HepG2 (cell line): ENCODE results near the gene AGBL1. TPM values are rescaled to one million over a fixed set of nuclear protein-coding genes. Genes with fewer than 3 reads are reported as not detected.

ENCODE experiments used
- ATAC-seq: fragments of 200-7000 bp; cut with Tn5 transposase; 3 replicates; pipeline ENCODE4 v1.9.1; 2020; ENCODE audit warnings: mild to moderate bottlenecking, moderate library complexity
- BruUV-seq: library from RNA; stranded (reverse); fragments of 400-500 nt; replicated peaks from 2 replicates; lab custom pipeline; 2021; lab: Mats Ljungman, UMichigan
- CTCF ChIA-PET: fragments of 300-600 bp; formaldehyde crosslinking; extraction: SDS; loops from one replicate; lab custom pipeline; 2021; ENCODE audit warnings: low total read pairs, inconsistent platforms, low intra/inter-chr PET ratio; lab: Yijun Ruan, JAX
- POLR2A ChIA-PET: fragments of 350-600 bp; sonication (Branson Sonifier 250); formaldehyde crosslinking; loops from one replicate; lab custom pipeline; 2020; ENCODE audit warnings: antibody characterized with exemption, inconsistent platforms; lab: Yijun Ruan, JAX
- DNase-seq: peaks from one replicate; pipeline ENCODE4 v3.0.0-alpha.2; 2015; ENCODE audit warnings: low spot score
- FAIRE-seq: peaks from 3 replicates; lab custom pipeline; 2011; peaks lifted over from hg19 to GRCh38; lab: Jason Lieb, UNC
- H2AFZ ChIP-seq: one replicate; pipeline ENCODE4 v1.6.1; 2011; ENCODE audit warnings: low read length, inconsistent platforms
- H3K27ac ChIP-seq: fragments of 300-600 bp; 3 replicates; pipeline ENCODE4 v1.8.0; 2011; ENCODE audit warnings: mixed run types, mild to moderate bottlenecking, mixed read lengths, low read length, inconsistent platforms; ENCODE audit not compliant: insufficient read depth; ENCODE audit errors: extremely low read length
- H3K27me3 ChIP-seq, 2 experiments: fragments of 200-600 bp in 1 of 2; 2 replicates in 1 of 2; 3 replicates in 1 of 2; pipeline versions ENCODE4 v1.6.0 to v1.8.0; 2011; ENCODE audit warnings: low read length in 2 of 2, mild to moderate bottlenecking in 2 of 2, moderate library complexity in 2 of 2, inconsistent platforms in 1 of 2; ENCODE audit not compliant: insufficient read depth in 2 of 2, control insufficient read depth in 1 of 2
- H3K36me3 ChIP-seq, 2 experiments: fragments of 200-600 bp in 1 of 2; replicated peaks in 1 of 2; 2 replicates in 1 of 2; 3 replicates in 1 of 2; pipeline versions ENCODE4 v1.5.1 to v1.8.0; 2011; ENCODE audit warnings: low read length in 2 of 2, inconsistent platforms in 1 of 2; ENCODE audit not compliant: insufficient read depth in 2 of 2, control insufficient read depth in 1 of 2
- H3K4me1 ChIP-seq: 2 replicates; pipeline ENCODE4 v1.5.1; 2012; ENCODE audit warnings: low read length, inconsistent platforms; ENCODE audit not compliant: insufficient read depth
- H3K4me2 ChIP-seq: 2 replicates; pipeline ENCODE4 v1.6.0; 2011; ENCODE audit warnings: low read depth, low read length, inconsistent platforms
- H3K4me3 ChIP-seq, 3 experiments: fragments of 200-600 bp in 1 of 3; sonication (generic), shearing (Covaris generic) in 1 of 3; replicated peaks in 1 of 3; 2 replicates each; pipeline ENCODE4 v1.5.1; 2011 to 2016; ENCODE audit warnings: low read length in 3 of 3, inconsistent platforms in 2 of 3, low read depth in 2 of 3, mild to moderate bottlenecking in 2 of 3, control low read depth in 1 of 3, mixed read lengths in 1 of 3; ENCODE audit not compliant: insufficient read depth in 1 of 3
- H3K79me2 ChIP-seq: one replicate; pipeline ENCODE4 v1.6.1; 2011; ENCODE audit warnings: low read length, inconsistent platforms; ENCODE audit not compliant: insufficient read depth
- H3K9ac ChIP-seq: 2 replicates; pipeline ENCODE4 v1.6.0; 2011; ENCODE audit warnings: mild to moderate bottlenecking, low read depth, low read length, inconsistent platforms; ENCODE audit not compliant: insufficient read depth
- H3K9me3 ChIP-seq: 2 replicates; pipeline ENCODE4 v1.5.1; 2012; ENCODE audit warnings: mild to moderate bottlenecking, low read length
- H4K20me1 ChIP-seq: 2 replicates; pipeline ENCODE4 v1.6.0; 2011; ENCODE audit warnings: inconsistent platforms, mild to moderate bottlenecking, low read length, moderate library complexity; ENCODE audit not compliant: insufficient read depth
- ATF7-NPFF ChIP-seq: sonication (generic); formaldehyde crosslinking; IDR thresholded peaks from 2 replicates; pipeline ENCODE4 v1.8.1; 2023; ENCODE audit warnings: mild to moderate bottlenecking, low read depth, missing genetic modification reagents, moderate library complexity
- HNRNPK ChIP-seq: fragments of 200-400 bp; formaldehyde crosslinking; IDR thresholded peaks from 2 replicates; pipeline ENCODE4 v1.6.1; 2018; ENCODE audit warnings: low read length, low read depth, moderate library complexity, mild to moderate bottlenecking; ENCODE audit not compliant: poor library complexity, severe bottlenecking
- LCORL ChIP-seq, 2 experiments: fragments of 450-650 bp in 1 of 2; sonication (generic) in 1 of 2; formaldehyde crosslinking in 1 of 2; IDR thresholded peaks; 2 replicates each; pipeline versions ENCODE4 v1.5.0 to v1.6.1; 2017 to 2020; ENCODE audit warnings: antibody characterized with exemption in 1 of 2, missing genetic modification reagents in 1 of 2
- MTA1 ChIP-seq: sonication (generic); formaldehyde crosslinking; IDR thresholded peaks from 2 replicates; pipeline ENCODE4 v1.4.0; 2020; ENCODE audit warnings: missing genetic modification reagents, mild to moderate bottlenecking, borderline replicate concordance
- MTF1 ChIP-seq: sonication (generic); formaldehyde crosslinking; IDR thresholded peaks from 2 replicates; pipeline ENCODE4 v1.5.0; 2020; ENCODE audit warnings: missing genetic modification reagents
- NR0B2 ChIP-seq: sonication (generic); formaldehyde crosslinking; IDR thresholded peaks from 2 replicates; pipeline ENCODE4 v1.4.0; 2020; ENCODE audit warnings: mild to moderate bottlenecking, missing genetic modification reagents
- SMARCE1 ChIP-seq: fragments of 450-650 bp; IDR thresholded peaks from 2 replicates; pipeline ENCODE4 v1.6.1; 2017; ENCODE audit warnings: borderline replicate concordance
- SNAI1 ChIP-seq: sonication (generic); formaldehyde crosslinking; IDR thresholded peaks from 2 replicates; pipeline ENCODE4 v1.5.0; 2020; ENCODE audit warnings: mild to moderate bottlenecking, missing genetic modification reagents, borderline replicate concordance
- YY1 ChIP-seq: IDR thresholded peaks from 2 replicates; pipeline ENCODE4 v1.6.1; 2011; ENCODE audit warnings: low read length, low read depth, moderate library complexity, mild to moderate bottlenecking; ENCODE audit not compliant: insufficient read depth, insufficient replicate concordance
- ZMAT3 ChIP-seq: sonication (generic); formaldehyde crosslinking; conservative IDR thresholded peaks from 2 replicates; pipeline ENCODE4 v1.7.0; 2021; ENCODE audit warnings: missing genetic modification reagents
- ZNF432 ChIP-seq: sonication (generic); formaldehyde crosslinking; IDR thresholded peaks from 2 replicates; pipeline ENCODE4 v1.5.0; 2020; ENCODE audit warnings: missing genetic modification reagents, mild to moderate bottlenecking, borderline replicate concordance
- ZNF558 ChIP-seq: sonication (generic); formaldehyde crosslinking; IDR thresholded peaks from 2 replicates; pipeline ENCODE4 v1.9.0; 2022; ENCODE audit warnings: mild to moderate bottlenecking, missing genetic modification reagents, borderline replicate concordance
- ZNF891 ChIP-seq: sonication (generic); formaldehyde crosslinking; IDR thresholded peaks from 2 replicates; pipeline ENCODE4 v1.5.0; 2020; ENCODE audit warnings: mild to moderate bottlenecking, missing genetic modification reagents
- WGBS: methylation state at CpG from one replicate; pipeline ENCODE4 v1.1.6; 2017; ENCODE audit warnings: low lambda C conversion rate; 5-methylcytosine and 5-hydroxymethylcytosine counted together
- in situ Hi-C: cut with HindIII; loops from 2 replicates; pipeline ENCODE4 v1.10.0; 2017; ENCODE audit warnings: low pct_unique_long_range_greater_than_20kb; ENCODE audit not compliant: extremely low pct_ligation_motif_present
- intact Hi-C: fragments of 100-400 bp; cut with micrococcal nuclease; formaldehyde crosslinking; loops from one replicate; pipeline ENCODE4 v1.10.0; 2022; ENCODE audit not compliant: unreplicated experiment
- polyA plus RNA-seq, 8 experiments: library from polyadenylated mRNA; depleted of rRNA in 3 of 8; stranded (reverse) in 7 of 8; unstranded in 1 of 8; fragments of >200 nt; fragmentation: Illumina TruSeq in 4 of 8; extraction: Trizol in 4 of 8; gene quantifications; 2 replicates each; pipeline versions ENCODE4 v1.2.1 to v1.2.3, GENCODE V29; 2011 to 2016; ENCODE audit warnings: low read depth in 4 of 8, missing spikeins in 1 of 8, mixed read lengths in 1 of 8; ENCODE audit not compliant: insufficient read depth in 1 of 8
- total RNA-seq, 5 experiments: library from RNA; depleted of rRNA; stranded (reverse); fragments of >200 nt; fragmentation: Illumina TruSeq; extraction: Trizol; gene quantifications; 2 replicates each; pipeline ENCODE4 v1.2.3, GENCODE V29; 2016; ENCODE audit warnings: low read depth in 1 of 5
- TF ChIP-seq, protein P1 (sequence below): sonication (generic); formaldehyde crosslinking; IDR thresholded peaks from 2 replicates; pipeline ENCODE4 v1.5.0; 2020; ENCODE audit warnings: mild to moderate bottlenecking, low read depth, missing genetic modification reagents, borderline replicate concordance
- TF ChIP-seq, protein P2 (sequence below): sonication (generic); formaldehyde crosslinking; IDR thresholded peaks from 2 replicates; pipeline ENCODE4 v1.5.0; 2020; ENCODE audit warnings: mild to moderate bottlenecking, missing genetic modification reagents
- TF ChIP-seq, protein P3 (sequence below): IDR thresholded peaks from 2 replicates; pipeline ENCODE4 v1.6.1; 2016; ENCODE audit warnings: low read depth

Gene AGBL1
- total and polyA plus RNA-seq, 2 of the 13 experiments (the other 11 are each of a cell fraction or from before 2014, with no cell fraction given), result 0.01 TPM; not detected in 1

DNA sequence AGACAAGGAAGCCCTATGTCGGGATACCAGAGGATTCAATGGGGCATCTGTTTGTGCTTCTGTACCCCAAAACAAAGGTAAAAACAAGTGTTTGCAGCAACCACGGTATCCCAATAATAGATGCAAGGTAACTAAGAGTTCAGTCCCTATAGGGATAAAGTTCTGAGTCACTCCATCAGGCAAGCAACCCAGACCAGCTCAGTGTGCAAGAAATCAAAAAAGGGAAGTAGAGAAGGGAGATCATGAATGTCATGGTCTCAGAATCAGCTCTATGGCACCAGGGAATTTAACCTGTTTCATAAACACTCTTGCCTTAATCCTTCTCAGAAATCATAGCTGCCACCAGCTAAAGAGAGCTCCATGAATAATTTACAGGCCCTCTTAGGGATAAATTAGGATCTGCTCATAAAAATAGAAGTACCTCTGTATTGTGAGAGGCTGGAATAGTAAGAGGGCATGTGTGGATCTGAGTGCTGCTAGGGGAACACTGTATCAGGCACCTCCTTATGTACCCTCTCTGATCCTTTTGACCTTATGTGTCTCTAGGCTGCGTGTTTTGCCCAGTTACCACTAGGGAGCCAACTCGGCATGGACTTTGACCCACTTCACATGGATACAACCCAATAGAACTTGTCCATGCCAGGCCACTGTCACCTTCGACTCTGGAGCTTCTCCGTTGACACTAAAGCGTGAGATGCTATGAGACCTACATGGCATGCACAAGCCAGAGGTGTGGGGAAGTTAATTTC, 754.6 kb downstream of the AGBL1 start (continued):
- TF ChIP-seq, protein P1, sequence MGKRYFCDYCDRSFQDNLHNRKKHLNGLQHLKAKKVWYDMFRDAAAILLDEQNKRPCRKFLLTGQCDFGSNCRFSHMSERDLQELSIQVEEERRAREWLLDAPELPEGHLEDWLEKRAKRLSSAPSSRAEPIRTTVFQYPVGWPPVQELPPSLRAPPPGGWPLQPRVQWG (CRISPR knock-in tag), result no peak
- TF ChIP-seq SMARCE1 (no peak), ATF7-NPFF (no peak), HNRNPK (no peak)
- TF ChIP-seq, all 625 proteins: peak for 0

GRCh38 chr15:86837294-86838061, 757.8 kb downstream of the AGBL1 start:
- Histone ChIP-seq H3K9me3 (peaks cover 98% of the 10 kb centered on the region), H3K9ac (no peak overlapping the region), H3K36me3 (no peaks in the 10 kb centered on the region), H4K20me1 (no peaks in the 10 kb centered on the region), H3K4me2 (no peak overlapping the region), H2AFZ (no peak overlapping the region), H3K79me2 (no peaks in the 10 kb centered on the region), H3K27me3 (no peaks in the 10 kb centered on the region), H3K4me1 (no peaks in the 10 kb centered on the region), H3K4me3 (no peak overlapping the region), H3K27ac (no peak overlapping the region)
- DNase-seq (no peak), ATAC-seq (no peak), FAIRE-seq (no peak)
- intact Hi-C loops, result no loop called here
- ChIA-PET POLR2A (no interaction called here), CTCF (no interaction called here)
- no TSS peak for BruUV-seq
- no peak for TF ChIP-seq LCORL (IDR thresholded peaks at IDR 0.05)
- TF ChIP-seq LCORL (CRISPR knock-in tag; IDR thresholded peaks at IDR 0.05), result no peak
- TF ChIP-seq, protein P2, sequence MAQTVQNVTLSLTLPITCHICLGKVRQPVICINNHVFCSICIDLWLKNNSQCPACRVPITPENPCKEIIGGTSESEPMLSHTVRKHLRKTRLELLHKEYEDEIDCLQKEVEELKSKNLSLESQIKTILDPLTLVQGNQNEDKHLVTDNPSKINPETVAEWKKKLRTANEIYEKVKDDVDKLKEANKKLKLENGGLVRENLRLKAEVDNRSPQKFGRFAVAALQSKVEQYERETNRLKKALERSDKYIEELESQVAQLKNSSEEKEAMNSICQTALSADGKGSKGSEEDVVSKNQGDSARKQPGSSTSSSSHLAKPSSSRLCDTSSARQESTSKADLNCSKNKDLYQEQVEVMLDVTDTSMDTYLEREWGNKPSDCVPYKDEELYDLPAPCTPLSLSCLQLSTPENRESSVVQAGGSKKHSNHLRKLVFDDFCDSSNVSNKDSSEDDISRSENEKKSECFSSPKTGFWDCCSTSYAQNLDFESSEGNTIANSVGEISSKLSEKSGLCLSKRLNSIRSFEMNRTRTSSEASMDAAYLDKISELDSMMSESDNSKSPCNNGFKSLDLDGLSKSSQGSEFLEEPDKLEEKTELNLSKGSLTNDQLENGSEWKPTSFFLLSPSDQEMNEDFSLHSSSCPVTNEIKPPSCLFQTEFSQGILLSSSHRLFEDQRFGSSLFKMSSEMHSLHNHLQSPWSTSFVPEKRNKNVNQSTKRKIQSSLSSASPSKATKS (CRISPR knock-in tag), result no peak
- TF ChIP-seq ZNF558 (CRISPR knock-in tag), result no peak
- no peak for TF ChIP-seq MTF1 (CRISPR knock-in tag)
- TF ChIP-seq, protein P3, sequence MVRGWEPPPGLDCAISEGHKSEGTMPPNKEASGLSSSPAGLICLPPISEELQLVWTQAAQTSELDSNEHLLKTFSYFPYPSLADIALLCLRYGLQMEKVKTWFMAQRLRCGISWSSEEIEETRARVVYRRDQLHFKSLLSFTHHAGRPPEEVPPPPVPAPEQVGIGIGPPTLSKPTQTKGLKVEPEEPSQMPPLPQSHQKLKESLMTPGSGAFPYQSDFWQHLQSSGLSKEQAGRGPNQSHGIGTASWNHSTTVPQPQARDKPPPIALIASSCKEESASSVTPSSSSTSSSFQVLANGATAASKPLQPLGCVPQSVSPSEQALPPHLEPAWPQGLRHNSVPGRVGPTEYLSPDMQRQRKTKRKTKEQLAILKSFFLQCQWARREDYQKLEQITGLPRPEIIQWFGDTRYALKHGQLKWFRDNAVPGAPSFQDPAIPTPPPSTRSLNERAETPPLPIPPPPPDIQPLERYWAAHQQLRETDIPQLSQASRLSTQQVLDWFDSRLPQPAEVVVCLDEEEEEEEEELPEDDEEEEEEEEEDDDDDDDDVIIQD, result no peak
- TF ChIP-seq MTA1 (CRISPR knock-in tag), result no peak
- no peak for TF ChIP-seq ZNF432 (CRISPR knock-in tag)
- TF ChIP-seq ZNF891 (CRISPR knock-in tag), result no peak
- no peak for TF ChIP-seq ZMAT3
- no peak for TF ChIP-seq NR0B2 (CRISPR knock-in tag)
- no peak for TF ChIP-seq SNAI1
- no peak for TF ChIP-seq YY1
- in situ Hi-C loops, result no loop called here
- 4% methylated on average over 4 of the region's 4 CpGs for WGBS
